ENCODE measurements around the gene ATG7.
"Not testable (repeated sequence)": the region's sequence is repeated elsewhere in the genome, so short reads cannot be mapped to it uniquely, and the experiment has no call there.

ATG7 gene

GRCh38 chr3:11559816-11560633 is 287.8 kb downstream of the ATG7 start:
- no peak for DNase-seq

DNA sequence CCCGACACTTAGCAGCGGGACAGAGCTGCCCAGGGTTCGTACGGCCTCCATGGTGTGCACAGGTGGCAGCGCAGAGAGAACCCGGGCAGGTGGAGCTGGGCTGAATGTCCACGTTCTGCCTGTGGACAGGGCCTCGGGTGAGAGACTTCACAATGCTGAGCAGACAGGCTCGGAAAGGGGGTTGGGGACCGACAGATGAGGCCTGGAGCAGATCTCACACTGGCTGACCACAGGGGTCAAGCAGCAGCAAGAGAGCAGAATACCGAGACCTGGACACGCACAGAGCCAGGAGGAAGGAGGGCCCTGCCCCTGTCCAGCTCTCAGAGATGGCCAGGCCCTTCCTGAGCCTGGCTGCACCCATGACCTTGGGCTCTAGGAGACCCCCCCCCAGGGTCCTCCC is 288.5 kb downstream of the ATG7 start:
- DNase-seq, result no peak

- no peak for DNase-seq
Observed at GRCh38 chr3:11562277-11562881, 290.2 kb downstream of the ATG7 start.

DNA sequence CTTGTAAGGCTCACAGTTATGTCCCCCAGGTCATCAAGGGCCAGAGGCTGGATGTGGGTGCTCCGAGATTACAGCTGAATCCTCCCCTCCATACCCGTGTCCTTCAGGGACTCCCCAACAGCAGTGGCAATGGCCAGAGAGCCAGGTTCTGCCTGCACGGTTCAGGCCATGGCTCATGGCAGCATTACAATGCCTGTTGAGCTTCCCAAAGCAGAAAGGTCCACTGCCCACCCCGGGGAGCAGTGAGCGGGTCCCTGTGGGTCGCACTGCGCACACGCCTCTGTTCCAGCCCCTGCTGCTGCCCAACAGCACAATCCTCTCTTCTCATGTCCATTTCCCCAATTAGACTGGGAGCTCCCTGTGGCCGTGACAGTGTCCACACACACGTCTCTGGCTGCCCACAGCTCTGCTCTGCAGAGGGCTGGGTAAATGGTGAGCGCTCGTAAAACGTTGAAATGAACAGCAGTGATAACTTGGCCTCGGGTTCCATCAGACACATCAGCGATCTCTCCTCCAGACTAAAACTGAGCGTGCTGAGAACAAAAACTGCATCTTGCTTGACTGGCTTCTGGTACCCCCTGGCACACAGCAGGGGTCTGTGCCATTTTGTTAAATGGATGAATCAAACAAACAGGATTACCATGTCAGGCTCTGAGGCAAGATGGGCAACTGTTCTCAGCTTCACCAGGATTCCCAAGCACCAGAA is 291.1 kb downstream of the ATG7 start:
- DNase-seq, result no peak

- DNase-seq, result no peak
Observed at GRCh38 chr3:11563865-11564185, 291.6 kb downstream of the ATG7 start.

- DNase-seq, result no peak
Observed at GRCh38 chr3:11564577-11565001, 292.4 kb downstream of the ATG7 start.

DNA sequence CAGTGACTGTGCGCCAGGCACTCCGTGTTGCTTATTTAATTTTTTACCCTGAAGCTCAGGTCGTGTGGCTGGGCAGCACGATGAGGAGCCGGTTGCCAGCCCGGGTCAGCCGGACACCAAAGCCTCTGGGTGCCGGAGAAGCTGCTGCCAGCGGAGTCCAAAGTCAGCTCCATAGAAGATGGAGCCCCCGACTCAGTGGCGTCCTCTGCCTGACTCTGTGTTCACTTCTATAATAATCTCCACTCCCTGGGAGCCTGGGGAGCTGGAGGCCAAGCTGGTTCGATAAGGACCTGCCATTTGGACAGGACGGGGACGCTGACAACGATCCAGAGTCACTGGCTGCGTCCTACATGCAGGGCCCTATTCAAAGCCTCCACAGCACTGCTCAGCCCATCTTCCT is 292.9 kb downstream of the ATG7 start:
- no peak for DNase-seq

- no peak for DNase-seq
Observed at GRCh38 chr3:11565492-11565891, 293.3 kb downstream of the ATG7 start.

DNA sequence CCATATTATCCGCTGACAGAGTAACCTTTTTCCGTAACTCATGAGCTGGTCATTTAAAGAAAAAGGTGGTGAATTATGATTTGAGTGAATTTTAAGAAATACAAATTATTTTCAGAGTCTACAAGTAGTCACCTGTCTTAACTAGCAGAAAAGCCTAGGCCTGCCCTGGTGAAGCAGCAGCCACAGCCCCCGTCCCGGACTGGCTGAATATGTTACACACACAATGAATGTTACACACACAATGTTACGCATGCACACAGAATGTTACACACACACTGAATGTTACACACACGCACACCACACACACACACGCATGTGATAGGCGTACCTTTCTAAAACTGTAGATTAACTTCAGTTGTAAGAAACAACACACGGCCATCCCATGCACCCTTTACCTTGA is 293.7 kb downstream of the ATG7 start:
- no peak for DNase-seq

- no peak for DNase-seq
Observed at GRCh38 chr3:11566478-11566877, 294.3 kb downstream of the ATG7 start.

GRCh38 chr3:11566916-11567315 is 294.7 kb downstream of the ATG7 start:
- DNase-seq, result no peak

- DNase-seq, result no peak
Observed at GRCh38 chr3:11567516-11568467, 295.6 kb downstream of the ATG7 start.

GRCh38 chr3:11568503-11569155 is 296.4 kb downstream of the ATG7 start:
- DNase-seq, result no peak

DNA sequence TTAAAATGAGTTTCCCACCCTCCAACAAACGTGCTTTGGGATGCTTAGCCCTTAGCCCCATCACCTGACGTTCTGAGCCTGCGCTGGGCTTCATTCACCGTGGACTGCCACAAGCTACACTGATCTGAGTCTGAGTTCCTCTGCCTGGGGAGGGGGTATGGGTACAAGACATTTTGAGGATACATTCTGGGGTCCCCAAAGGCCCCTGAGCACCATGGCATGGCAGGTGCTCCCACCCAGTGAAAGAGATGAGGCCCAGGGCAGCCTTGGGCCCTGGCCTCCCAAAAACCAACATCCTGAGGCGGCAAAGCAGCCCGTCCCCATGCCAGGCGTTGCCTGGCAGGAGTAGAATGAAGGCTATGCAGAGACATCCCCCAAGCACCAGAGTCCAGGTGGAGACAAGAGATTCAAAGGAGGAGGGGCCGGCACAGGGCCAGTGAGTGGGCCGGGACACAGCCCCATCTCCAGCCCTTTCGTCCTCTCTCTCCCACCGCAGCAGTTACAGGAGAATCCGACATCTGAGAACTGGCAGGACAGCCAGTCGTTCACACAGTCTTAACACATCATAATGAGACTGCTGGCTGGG is 297.1 kb downstream of the ATG7 start:
- DNase-seq, result no peak

DNA sequence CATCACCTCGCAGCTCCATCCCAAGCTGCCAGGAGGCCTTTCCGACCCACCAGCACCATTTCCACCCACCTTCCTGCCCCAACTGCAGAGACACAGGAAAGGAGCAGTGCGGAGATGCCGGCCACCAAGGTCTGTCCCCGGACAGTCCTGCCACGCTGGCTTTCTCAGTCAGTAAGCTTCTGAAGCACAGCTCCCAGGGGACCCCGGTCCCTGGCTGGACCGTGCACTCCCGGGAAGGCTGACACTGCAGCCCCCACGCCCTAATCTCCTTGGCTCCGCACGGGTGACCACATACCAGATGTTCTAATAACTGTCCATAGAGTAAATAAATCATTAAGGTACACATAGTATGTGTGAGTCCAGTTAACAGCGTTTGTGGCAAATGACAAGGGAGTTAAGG is 298.1 kb downstream of the ATG7 start:
- DNase-seq, result no peak

DNA sequence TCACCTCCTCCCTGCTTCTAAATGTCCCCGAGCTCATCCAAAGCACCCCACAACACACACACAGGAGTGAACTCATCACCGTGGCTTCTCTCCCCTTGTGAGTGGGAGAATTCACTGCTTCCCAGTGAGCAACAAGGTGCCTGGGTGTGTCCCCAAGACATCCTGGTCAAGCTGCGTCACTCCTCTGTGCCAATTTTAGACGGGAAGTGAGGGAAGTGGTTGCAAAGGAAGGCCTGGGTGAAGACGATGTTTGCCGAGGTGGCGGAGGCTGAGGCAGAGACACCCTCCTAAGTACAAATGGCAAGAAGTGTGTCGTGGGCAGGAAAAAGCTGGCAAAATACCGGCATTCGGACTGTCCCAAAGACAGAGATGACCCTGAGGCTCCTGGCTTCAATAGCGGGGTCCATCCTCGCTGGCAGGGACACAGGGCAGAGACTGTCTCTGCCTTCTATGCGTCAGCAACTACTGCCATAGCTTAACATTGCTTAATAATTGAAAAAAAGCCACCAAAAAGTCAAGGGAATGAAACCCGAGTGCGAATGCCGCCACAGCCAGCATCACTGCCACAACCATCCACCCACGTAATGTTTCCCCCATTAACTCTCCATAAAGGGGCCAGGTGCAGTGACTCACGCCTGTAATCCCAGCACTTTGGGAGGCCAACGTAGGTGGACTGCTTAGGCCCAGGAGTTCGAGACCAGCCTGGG is 298.7 kb downstream of the ATG7 start:
- no peak for DNase-seq

DNA sequence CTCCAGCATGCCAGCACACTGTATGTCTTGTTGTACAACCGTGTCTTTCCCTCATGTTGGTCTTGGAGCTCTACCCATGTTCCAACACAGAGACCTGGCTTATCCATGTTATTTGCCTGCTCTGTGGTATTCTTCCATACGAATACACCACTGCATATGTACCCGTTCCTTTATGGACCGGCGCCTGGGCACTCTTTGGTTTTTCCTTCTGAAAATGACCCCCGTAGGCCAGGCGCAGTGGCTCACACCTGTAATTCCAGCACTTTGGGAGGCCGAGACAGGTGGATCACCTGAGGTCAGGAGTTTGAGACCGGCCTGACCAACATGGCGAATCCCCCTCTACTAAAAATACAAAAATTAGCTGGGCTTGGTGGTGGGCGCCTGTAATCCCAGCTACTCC is 300.5 kb downstream of the ATG7 start:
- not testable (repeated sequence) for DNase-seq

DNA sequence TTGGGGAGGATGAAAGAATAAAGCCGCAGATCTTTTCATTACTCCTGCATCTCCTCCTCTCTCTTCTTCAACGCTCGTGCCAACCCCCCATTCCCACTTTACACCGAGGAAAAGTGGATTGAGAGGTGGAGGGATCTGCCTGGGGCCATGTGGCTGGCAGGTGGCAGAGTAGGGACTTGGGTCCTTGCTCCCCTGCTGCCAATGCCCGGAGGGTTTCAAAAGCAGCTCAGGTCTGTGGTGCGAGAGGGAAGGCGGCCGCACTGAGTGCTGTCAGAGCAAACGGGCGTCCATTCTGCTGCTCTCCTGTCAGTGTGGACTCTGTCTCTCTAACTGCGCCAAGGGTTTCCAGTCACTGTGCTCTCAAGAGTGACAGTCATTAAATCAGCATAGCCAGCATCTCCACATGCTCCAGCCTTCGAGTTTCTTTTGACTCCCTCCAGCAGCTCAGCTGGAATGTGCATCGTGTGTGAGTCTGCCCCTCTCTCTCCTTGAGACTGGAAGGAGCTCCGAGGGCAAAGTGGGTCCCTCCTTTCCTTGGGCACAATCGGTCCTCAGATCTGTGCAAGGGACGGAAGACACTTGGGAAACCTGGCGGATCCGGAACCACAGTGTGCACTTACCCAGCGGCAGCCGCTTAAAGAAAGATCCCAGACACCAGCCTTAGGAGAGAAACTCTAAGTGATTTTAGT is 302.9 kb downstream of the ATG7 start:
- no peak for DNase-seq

DNA sequence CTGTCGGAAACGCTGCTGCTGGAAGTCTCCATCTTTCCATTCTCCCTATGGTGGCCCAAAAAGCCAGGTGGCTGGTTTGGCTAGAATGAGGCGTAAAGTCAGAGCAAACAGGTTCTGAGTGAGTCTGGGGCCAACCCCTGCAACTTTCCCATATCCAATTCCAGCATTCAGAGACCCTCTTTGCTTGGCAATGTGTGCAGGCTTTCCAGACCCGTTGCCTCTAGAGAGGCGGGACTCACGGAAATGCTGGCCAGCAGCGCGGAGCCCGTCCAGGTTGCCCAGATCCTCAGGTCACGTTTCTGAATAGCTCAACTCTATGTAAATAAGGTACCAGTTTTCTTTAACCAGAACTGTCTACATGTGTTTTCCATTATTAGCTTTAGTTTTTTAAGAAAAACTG is 303.5 kb downstream of the ATG7 start:
- DNase-seq, result no peak

DNA sequence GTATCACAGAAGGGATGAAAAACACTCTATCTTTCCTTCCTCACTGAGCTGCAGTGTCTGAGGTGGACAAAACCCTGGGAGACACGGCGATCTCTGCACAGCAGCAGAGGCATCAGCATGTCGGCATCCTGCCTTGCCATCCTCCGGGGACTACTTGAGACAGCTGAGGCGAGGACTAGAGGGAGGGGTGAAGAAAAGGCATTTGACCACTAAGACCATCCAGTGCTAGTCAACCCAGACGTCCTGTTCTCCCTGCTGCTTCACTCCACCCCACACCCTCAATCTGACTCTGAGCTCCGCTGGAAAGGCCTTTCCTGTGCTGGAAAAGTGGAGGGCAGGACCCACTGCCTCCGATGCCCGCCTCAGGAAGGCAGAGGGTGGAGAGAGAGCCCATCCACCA is 304.3 kb downstream of the ATG7 start:
- DNase-seq, result no peak

DNA sequence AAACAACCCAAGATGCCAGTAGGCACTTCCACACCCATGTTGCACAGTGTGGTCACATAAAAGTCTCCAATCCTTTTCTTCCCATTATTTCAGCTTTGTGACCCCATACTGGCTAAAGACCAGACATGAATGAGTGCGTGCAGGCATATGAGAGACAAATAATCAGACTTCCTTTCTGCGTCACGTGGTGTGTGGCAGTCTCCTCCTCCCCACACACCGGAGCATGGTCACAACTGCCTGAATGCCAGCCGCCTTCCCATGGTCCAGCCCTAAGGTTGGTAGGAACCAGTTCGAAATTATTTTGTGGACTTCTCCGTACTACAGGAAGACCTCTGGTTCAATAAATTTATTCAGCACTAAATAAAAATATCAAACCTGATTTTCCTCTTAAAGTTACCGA is 306.0 kb downstream of the ATG7 start:
- no peak for DNase-seq

All from NCI-H1105 (cell line).